Osteocyte (in vitro differentiated cells): ENCODE data around the gene SMAGP. TPM values are rescaled to one million over a fixed set of nuclear protein-coding genes. Genes with fewer than 3 reads are reported as not detected.

ENCODE experiments used
- DNase-seq: peaks from one replicate; pipeline ENCODE4 v3.0.0; 2021; ENCODE audit warnings: mixed read lengths; ENCODE audit not compliant: unreplicated experiment; ENCODE audit errors: extremely low spot score
- H3K27ac Mint-ChIP-seq: one replicate; pipeline ENCODE4 v1.8.0; 2021; ENCODE audit warnings: mild to moderate bottlenecking, mixed read lengths; ENCODE audit not compliant: unreplicated experiment
- H3K27me3 Mint-ChIP-seq: one replicate; pipeline ENCODE4 v1.8.0; 2021; ENCODE audit warnings: mixed read lengths; ENCODE audit not compliant: unreplicated experiment
- H3K36me3 Mint-ChIP-seq: one replicate; pipeline ENCODE4 v1.8.0; 2021; ENCODE audit warnings: mixed read lengths; ENCODE audit not compliant: unreplicated experiment
- H3K4me1 Mint-ChIP-seq: one replicate; pipeline ENCODE4 v1.8.0; 2021; ENCODE audit warnings: mixed read lengths; ENCODE audit not compliant: unreplicated experiment
- H3K4me3 Mint-ChIP-seq: one replicate; pipeline ENCODE4 v1.8.0; 2021; ENCODE audit warnings: mild to moderate bottlenecking, moderate library complexity, mixed read lengths; ENCODE audit not compliant: unreplicated experiment
- H3K9me3 Mint-ChIP-seq: one replicate; pipeline ENCODE4 v1.8.0; 2021; ENCODE audit warnings: mixed read lengths; ENCODE audit not compliant: unreplicated experiment
- total RNA-seq: library from RNA; stranded (reverse); gene quantifications from 2 replicates; pipeline ENCODE4 v1.2.1, GENCODE V29; 2021
- TF ChIP-seq, protein P1 (sequence below): fragments of 200-600 bp; sonication (generic); IDR thresholded peaks from 2 replicates; pipeline ENCODE4 v1.5.0; 2021; ENCODE audit warnings: antibody characterized with exemption, mild to moderate bottlenecking, moderate library complexity

SMAGP gene
- total RNA-seq, 1 donor from 2014 or later, result 4.3 TPM

DNA sequence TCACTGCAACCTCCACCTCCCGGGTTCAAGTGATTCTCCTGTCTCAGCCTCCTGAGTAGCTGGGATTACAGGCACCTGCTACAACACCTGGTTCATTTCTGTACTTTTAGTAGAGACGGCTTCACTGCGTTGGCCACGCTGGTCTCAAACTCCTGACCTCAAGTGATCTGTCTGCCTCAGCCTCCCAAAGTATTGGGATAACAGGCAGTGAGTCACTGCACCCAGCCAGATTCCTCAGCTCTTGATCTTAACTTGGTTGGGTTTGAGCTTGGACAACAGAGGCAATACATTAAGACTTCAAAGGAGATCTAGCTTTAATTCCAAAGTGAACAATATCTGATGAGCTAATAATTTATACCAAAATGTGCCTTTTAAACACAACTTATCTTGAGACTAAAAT, 25.9 kb downstream of the SMAGP start:
- TF ChIP-seq, protein P1, sequence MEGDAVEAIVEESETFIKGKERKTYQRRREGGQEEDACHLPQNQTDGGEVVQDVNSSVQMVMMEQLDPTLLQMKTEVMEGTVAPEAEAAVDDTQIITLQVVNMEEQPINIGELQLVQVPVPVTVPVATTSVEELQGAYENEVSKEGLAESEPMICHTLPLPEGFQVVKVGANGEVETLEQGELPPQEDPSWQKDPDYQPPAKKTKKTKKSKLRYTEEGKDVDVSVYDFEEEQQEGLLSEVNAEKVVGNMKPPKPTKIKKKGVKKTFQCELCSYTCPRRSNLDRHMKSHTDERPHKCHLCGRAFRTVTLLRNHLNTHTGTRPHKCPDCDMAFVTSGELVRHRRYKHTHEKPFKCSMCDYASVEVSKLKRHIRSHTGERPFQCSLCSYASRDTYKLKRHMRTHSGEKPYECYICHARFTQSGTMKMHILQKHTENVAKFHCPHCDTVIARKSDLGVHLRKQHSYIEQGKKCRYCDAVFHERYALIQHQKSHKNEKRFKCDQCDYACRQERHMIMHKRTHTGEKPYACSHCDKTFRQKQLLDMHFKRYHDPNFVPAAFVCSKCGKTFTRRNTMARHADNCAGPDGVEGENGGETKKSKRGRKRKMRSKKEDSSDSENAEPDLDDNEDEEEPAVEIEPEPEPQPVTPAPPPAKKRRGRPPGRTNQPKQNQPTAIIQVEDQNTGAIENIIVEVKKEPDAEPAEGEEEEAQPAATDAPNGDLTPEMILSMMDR, result no peak
- Mint-ChIP-seq H3K4me3 (no peak overlapping the region), H3K27me3 (no peaks in the 10 kb centered on the region), H3K27ac (no peak overlapping the region), H3K4me1 (peaks cover 26% of the 10 kb centered on the region), H3K36me3 (peaks cover 24% of the 10 kb centered on the region), H3K9me3 (no peaks in the 10 kb centered on the region)
- no peak for DNase-seq

DNA sequence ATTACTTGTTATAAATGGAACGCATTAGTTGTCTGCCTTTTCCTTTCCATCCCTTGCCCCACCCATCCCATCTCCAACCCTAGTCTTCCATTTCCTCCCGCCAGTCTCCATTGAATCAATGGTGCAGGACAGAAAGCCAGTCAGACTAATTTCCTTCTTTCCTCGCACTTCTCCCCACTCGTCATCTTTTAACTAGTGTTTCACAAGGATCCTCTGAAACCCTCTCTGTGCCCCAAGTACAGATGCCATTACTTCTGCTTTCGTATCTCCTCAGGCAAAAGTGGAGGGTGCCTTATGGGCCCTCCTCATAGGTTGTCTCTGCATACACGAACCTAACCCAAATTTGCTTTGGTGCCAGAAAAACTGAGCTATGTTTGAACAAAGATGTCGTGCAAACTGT, 27.3 kb downstream of the SMAGP start:
- H3K4me3 Mint-ChIP-seq, result no peak overlapping the region
- TF ChIP-seq, protein P1, result no peak
- peaks cover 29% of the 10 kb centered on the region for H3K4me1 Mint-ChIP-seq
- H3K27me3 Mint-ChIP-seq, result no peaks in the 10 kb centered on the region
- peaks cover 24% of the 10 kb centered on the region for H3K36me3 Mint-ChIP-seq
- no peak for DNase-seq
- no peak overlapping the region for H3K27ac Mint-ChIP-seq
- H3K9me3 Mint-ChIP-seq, result no peaks in the 10 kb centered on the region

DNA sequence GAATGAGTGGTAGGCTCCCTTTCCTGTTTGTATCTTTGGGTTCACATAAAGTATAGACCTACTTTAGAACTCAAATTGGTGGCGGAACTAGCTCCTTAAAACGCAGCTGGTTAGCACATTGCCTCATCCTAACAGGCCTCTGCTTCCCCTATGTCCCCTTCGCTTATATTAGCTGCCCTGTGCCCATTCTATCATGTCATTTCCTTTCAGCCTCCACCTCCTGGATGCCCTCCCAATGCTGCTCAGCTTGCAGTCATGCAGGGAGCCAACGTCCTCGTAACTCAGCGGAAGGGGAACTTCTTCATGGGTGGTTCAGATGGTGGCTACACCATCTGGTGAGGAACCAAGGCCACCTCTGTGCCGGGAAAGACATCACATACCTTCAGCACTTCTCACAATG, 28.1 kb downstream of the SMAGP start:
- no peaks in the 10 kb centered on the region for H3K9me3 Mint-ChIP-seq
- peaks cover 24% of the 10 kb centered on the region for H3K36me3 Mint-ChIP-seq
- no peak overlapping the region for H3K27ac Mint-ChIP-seq
- no peak for DNase-seq
- TF ChIP-seq, protein P1, result no peak
- H3K4me1 Mint-ChIP-seq, result peaks cover 24% of the 10 kb centered on the region
- no peak overlapping the region for H3K4me3 Mint-ChIP-seq
- H3K27me3 Mint-ChIP-seq, result no peaks in the 10 kb centered on the region

DNA sequence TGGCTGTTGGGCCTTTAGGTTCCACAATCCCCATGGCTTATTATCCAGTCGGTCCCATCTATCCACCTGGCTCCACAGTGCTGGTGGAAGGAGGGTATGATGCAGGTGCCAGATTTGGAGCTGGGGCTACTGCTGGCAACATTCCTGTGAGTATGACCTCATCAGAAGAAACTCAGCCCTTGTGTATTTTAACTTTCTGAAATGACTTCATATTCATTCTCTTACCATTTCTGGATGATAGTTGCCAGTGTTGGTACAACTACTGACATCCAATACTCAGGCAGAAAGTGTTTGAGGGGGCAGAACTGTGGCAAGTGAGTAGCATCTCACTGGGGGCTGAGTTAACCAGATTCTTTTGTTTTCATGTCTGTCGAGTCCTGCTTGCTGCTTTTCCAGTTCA, 29.2 kb downstream of the SMAGP start:
- peak overlapping the region; percentile 97 for H3K4me3 Mint-ChIP-seq
- H3K36me3 Mint-ChIP-seq, result peaks cover 24% of the 10 kb centered on the region
- no peaks in the 10 kb centered on the region for H3K27me3 Mint-ChIP-seq
- H3K9me3 Mint-ChIP-seq, result no peaks in the 10 kb centered on the region
- peaks cover 24% of the 10 kb centered on the region for H3K4me1 Mint-ChIP-seq
- H3K27ac Mint-ChIP-seq, result no peak overlapping the region
- no peak for DNase-seq
- TF ChIP-seq, protein P1, result no peak

DNA sequence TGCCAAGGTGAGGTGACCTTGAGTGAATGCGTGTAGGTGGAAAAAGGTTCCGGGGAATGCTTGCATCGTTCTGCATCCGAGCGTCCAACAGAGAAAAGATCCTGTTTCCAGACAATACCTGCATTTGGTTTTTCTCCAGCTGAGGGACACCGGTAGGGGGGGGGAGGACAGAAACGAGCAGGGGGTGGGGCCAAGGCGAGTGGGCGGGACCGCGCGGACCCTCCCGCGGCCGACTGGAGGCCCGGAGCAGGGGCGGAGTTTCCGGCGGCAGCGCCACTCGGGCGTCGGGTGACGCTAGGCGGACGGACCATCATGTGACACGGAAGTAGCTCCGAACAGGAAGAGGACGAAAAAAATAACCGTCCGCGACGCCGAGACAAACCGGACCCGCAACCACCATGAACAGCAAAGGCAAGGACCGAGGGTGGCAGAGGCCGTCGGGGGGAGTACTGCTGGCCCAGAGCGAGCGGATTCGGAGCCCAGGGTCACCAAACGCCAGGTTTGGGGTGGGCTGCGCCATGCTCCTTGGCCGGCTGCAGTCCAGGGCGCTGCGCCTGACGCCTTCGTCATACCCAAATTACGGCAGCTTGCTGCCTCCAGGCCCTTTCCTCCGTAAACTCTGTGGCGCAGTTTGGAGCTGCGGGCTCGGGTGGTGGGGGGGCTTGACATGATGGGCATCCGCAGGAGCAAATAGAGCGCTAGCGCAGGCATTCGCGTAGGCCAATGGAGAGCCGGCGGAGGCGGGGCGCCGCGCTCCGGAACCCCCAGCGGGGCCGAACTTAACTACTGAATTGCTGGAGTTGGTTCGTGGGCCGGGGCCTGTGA, 31.5 kb downstream of the SMAGP start, which contains the start of gene DAZAP2:
Gene DAZAP2, plus strand, starts transcription at position 317 of the 825 bp plus-strand sequence. Its CDS starts 82 bp downstream, at position 399.
- Mint-ChIP-seq H3K9me3 (no peaks in the 10 kb centered on the region), H3K36me3 (peaks cover 13% of the 10 kb centered on the region), H3K27ac (peak within 1 kb of the TSS; percentile 99), H3K4me1 (peaks cover 21% of the 10 kb centered on the region), H3K4me3 (peak within 1 kb of the TSS; percentile 97), H3K27me3 (no peaks in the 10 kb centered on the region)
- DNase-seq, result peak; percentile 97
- TF ChIP-seq, protein P1, result peak; percentile 20
